NB4 (cell line): ENCODE results near the gene F7.
A peak's percentile ranks its signal among the peaks of the same experiment; 100 is the strongest.

Experiments used
- CTCF ChIP-seq: IDR thresholded peaks from one replicate; pipeline ENCODE4 v1.5.1; 2012; ENCODE audit warnings: low read depth, low read length
- MAX ChIP-seq: IDR thresholded peaks from 2 replicates; pipeline ENCODE4 v1.6.1; 2011; ENCODE audit warnings: low read depth, low read length
- MYC ChIP-seq: IDR thresholded peaks from 2 replicates; pipeline ENCODE4 v1.6.1; 2011; ENCODE audit warnings: low read depth, low read length
- POLR2A ChIP-seq: IDR thresholded peaks from 2 replicates; pipeline ENCODE4 v1.6.1; 2011; ENCODE audit warnings: mild to moderate bottlenecking; ENCODE audit not compliant: insufficient read length; ENCODE audit errors: extremely low read depth

- TF ChIP-seq POLR2A (peak; percentile 36), CTCF (no peak), MAX (peak; percentile 72), MYC (peak; percentile 63)
These were observed 48.5 kb downstream of the F7 start for GRCh38 chr13:113153810-113154748.
